HL-60 (cell line): Measurements from ENCODE around the gene CNTN5.

Experiments used
- DNase-seq, 2 experiments: peaks; one replicate each; pipeline ENCODE4 v3.0.0-alpha.2; 2010 to 2020; ENCODE audit warnings: low read depth in 1 of 2, low spot score in 1 of 2
- H3K27ac ChIP-seq: fragments of 250-450 bp; sonication (Bioruptor Pico); replicated peaks from 2 replicates; pipeline ENCODE4 v1.5.1; 2020; ENCODE audit warnings: mild to moderate bottlenecking, moderate library complexity
- H3K27me3 ChIP-seq: fragments of 250-450 bp; sonication (Bioruptor Pico); 2 replicates; pipeline ENCODE4 v1.5.1; 2021; ENCODE audit warnings: mild to moderate bottlenecking, moderate library complexity; ENCODE audit not compliant: insufficient read depth, poor library complexity, severe bottlenecking
- H3K4me3 ChIP-seq: replicated peaks from 2 replicates; pipeline ENCODE4 v1.5.1; 2011; ENCODE audit warnings: mild to moderate bottlenecking, control low read depth, low read length; ENCODE audit not compliant: insufficient read depth
- GABPA ChIP-seq: IDR thresholded peaks from 2 replicates; pipeline ENCODE4 v1.6.1; 2012; ENCODE audit warnings: low read depth
- POLR2AphosphoS5 ChIP-seq: IDR thresholded peaks from 2 replicates; pipeline ENCODE4 v1.6.1; 2012; ENCODE audit warnings: low read depth
- SPI1 ChIP-seq: IDR thresholded peaks from 2 replicates; pipeline ENCODE4 v1.6.1; 2012; ENCODE audit warnings: low read depth, mild to moderate bottlenecking, borderline replicate concordance
- TF ChIP-seq, protein P1 (sequence below): IDR thresholded peaks from one replicate; pipeline ENCODE4 v1.5.1; 2011; ENCODE audit warnings: low read length, control low read depth, inconsistent platforms; ENCODE audit not compliant: insufficient read depth
- TF ChIP-seq, protein P2 (sequence below): IDR thresholded peaks from 2 replicates; pipeline ENCODE4 v1.6.1; 2012; ENCODE audit warnings: low read depth; ENCODE audit not compliant: insufficient replicate concordance

The CNTN5 gene

DNA sequence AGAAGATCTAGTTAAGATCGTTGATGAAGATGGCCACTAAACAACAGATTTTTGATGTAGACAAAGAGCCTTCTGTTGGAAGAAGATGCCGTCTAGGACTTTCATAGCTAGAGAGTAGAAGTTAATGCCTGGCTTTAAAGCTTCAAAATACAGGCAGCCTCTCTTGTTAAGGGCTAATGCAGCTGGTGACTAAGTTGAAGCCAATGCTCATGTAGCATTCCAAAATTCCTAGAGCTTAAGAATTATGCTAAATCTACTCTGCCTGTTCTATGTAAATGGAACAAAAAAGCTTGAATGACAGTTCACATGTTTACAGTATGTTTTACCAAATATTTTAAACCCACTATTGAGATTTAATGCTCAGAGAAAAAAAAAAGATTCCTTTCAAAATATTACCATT, 492.6 kb downstream of the CNTN5 start:
- no peak overlapping the region for H3K4me3 ChIP-seq

DNA sequence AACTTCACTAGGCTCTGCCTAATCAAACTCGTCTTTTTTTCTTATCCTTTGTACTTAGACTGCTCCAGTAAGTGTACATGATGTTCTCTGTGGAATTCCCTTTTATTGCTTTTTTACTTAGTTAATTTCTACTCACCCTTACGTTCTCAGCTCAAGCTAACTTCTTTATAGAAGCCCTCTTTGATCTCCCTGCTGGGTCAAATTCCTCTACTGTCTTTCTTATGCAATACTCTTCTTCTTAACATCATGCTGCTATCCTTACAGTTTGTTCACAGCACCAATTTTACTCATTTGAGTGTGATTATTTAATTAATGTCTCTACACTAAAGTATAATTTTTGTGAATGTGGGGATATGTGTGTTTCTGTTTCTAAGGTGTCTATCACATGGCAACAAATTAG, 498.3 kb downstream of the CNTN5 start:
- DNase-seq, result no peak
- H3K27me3 ChIP-seq, result no peaks in the 10 kb centered on the region
- H3K4me3 ChIP-seq, result no peak overlapping the region
- no peak for TF ChIP-seq SPI1
- no peak for TF ChIP-seq GABPA
- no peak for TF ChIP-seq POLR2AphosphoS5
- TF ChIP-seq, protein P1, sequence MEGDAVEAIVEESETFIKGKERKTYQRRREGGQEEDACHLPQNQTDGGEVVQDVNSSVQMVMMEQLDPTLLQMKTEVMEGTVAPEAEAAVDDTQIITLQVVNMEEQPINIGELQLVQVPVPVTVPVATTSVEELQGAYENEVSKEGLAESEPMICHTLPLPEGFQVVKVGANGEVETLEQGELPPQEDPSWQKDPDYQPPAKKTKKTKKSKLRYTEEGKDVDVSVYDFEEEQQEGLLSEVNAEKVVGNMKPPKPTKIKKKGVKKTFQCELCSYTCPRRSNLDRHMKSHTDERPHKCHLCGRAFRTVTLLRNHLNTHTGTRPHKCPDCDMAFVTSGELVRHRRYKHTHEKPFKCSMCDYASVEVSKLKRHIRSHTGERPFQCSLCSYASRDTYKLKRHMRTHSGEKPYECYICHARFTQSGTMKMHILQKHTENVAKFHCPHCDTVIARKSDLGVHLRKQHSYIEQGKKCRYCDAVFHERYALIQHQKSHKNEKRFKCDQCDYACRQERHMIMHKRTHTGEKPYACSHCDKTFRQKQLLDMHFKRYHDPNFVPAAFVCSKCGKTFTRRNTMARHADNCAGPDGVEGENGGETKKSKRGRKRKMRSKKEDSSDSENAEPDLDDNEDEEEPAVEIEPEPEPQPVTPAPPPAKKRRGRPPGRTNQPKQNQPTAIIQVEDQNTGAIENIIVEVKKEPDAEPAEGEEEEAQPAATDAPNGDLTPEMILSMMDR, result no peak
- TF ChIP-seq, protein P2, sequence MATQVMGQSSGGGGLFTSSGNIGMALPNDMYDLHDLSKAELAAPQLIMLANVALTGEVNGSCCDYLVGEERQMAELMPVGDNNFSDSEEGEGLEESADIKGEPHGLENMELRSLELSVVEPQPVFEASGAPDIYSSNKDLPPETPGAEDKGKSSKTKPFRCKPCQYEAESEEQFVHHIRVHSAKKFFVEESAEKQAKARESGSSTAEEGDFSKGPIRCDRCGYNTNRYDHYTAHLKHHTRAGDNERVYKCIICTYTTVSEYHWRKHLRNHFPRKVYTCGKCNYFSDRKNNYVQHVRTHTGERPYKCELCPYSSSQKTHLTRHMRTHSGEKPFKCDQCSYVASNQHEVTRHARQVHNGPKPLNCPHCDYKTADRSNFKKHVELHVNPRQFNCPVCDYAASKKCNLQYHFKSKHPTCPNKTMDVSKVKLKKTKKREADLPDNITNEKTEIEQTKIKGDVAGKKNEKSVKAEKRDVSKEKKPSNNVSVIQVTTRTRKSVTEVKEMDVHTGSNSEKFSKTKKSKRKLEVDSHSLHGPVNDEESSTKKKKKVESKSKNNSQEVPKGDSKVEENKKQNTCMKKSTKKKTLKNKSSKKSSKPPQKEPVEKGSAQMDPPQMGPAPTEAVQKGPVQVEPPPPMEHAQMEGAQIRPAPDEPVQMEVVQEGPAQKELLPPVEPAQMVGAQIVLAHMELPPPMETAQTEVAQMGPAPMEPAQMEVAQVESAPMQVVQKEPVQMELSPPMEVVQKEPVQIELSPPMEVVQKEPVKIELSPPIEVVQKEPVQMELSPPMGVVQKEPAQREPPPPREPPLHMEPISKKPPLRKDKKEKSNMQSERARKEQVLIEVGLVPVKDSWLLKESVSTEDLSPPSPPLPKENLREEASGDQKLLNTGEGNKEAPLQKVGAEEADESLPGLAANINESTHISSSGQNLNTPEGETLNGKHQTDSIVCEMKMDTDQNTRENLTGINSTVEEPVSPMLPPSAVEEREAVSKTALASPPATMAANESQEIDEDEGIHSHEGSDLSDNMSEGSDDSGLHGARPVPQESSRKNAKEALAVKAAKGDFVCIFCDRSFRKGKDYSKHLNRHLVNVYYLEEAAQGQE, result no peak
- no peak overlapping the region for H3K27ac ChIP-seq

More for the DNA sequence above, 492.6 kb downstream of the CNTN5 start:
- Histone ChIP-seq H3K27me3 (no peaks in the 10 kb centered on the region), H3K27ac (no peak overlapping the region)
- no peak for DNase-seq
- TF ChIP-seq, protein P1, result no peak
- no peak for TF ChIP-seq GABPA
- TF ChIP-seq POLR2AphosphoS5, result no peak
- no peak for TF ChIP-seq SPI1
- TF ChIP-seq, protein P2, result no peak

DNA sequence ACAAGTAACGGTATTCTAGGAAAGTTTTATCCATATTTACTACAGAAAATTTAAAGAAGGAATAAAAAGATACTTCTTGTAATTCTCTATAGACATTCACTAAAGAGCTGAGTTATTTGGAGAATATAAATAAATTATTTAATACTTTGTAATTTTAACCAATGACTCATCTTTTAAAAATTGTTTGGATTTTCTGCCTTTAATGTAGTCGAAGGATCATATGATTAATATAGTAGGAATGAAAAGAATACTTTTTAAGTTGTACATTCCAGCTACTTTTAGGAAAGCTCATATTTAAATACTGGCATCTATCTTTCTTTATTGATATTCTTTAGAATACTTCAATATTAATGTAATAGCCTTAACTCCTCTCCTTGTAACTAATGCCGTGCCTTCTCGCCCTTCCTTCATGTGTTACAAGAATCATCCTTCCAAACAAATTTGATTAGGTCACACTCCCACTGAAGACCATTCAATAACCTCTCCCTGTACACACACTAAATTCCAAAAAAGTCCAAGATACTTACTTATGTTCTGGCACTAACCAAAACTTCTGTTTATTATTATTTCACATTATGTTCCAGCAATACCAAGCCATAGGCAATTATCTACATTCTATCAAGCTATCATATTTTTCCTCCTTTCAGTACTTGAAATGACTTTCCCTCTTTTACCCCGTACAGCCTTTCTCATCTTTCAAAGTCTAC, 501.9 kb downstream of the CNTN5 start:
- TF ChIP-seq, protein P2, result no peak
- TF ChIP-seq POLR2AphosphoS5, result no peak
- no peak for TF ChIP-seq SPI1
- TF ChIP-seq, protein P1, result no peak
- TF ChIP-seq GABPA, result no peak
- no peak for DNase-seq
- H3K4me3 ChIP-seq, result no peak overlapping the region
- H3K27ac ChIP-seq, result no peak overlapping the region
- no peaks in the 10 kb centered on the region for H3K27me3 ChIP-seq
